Activated naive CD4-positive, alpha-beta T cell treated with anti-CD3 and anti-CD28 coated beads for 36 hours (primary cell): ENCODE measurements around the gene CBR1. TPM values are rescaled to one million over a fixed set of nuclear protein-coding genes. Genes with fewer than 3 reads are reported as not detected.
"Not testable (repeated sequence)": the region's sequence is repeated elsewhere in the genome, so short reads cannot be mapped to it uniquely, and the experiment has no call there.

Experiments
- CTCF ChIA-PET: fragments of 350-600 bp; sonication (Branson Sonifier 250); formaldehyde crosslinking; loops from one replicate; lab custom pipeline; 2021; ENCODE audit warnings: antibody characterized with exemption; lab: Charles Lee
- DNase-seq: peaks from one replicate; pipeline ENCODE4 v3.0.0-alpha.2; 2020
- H3K27ac Mint-ChIP-seq: one replicate; pipeline ENCODE4 v1.8.0; 2021; ENCODE audit warnings: mild to moderate bottlenecking, mixed read lengths
- H3K27me3 Mint-ChIP-seq: one replicate; pipeline ENCODE4 v1.8.0; 2021; ENCODE audit warnings: low read depth, mixed read lengths
- H3K36me3 Mint-ChIP-seq: one replicate; pipeline ENCODE4 v1.8.0; 2021; ENCODE audit warnings: low read depth, mixed read lengths
- H3K4me1 Mint-ChIP-seq: one replicate; pipeline ENCODE4 v1.8.0; 2021; ENCODE audit warnings: low read depth, mixed read lengths
- H3K4me3 Mint-ChIP-seq: one replicate; pipeline ENCODE4 v1.8.0; 2021; ENCODE audit warnings: mild to moderate bottlenecking, moderate library complexity, mixed read lengths
- H3K9me3 Mint-ChIP-seq: one replicate; pipeline ENCODE4 v1.8.0; 2021; ENCODE audit warnings: mixed read lengths
- intact Hi-C: fragments of 100-400 bp; cut with micrococcal nuclease; formaldehyde crosslinking; loops from one replicate; pipeline ENCODE4 v1.15.1; 2023
- total RNA-seq, 2 experiments: library from RNA; stranded (reverse); gene quantifications; one replicate each; pipeline ENCODE4 v1.2.3, GENCODE V29; 2021

Gene CBR1
- total RNA-seq, 2 experiments from 2014 or later = 27.7 to 30.4 TPM

DNA sequence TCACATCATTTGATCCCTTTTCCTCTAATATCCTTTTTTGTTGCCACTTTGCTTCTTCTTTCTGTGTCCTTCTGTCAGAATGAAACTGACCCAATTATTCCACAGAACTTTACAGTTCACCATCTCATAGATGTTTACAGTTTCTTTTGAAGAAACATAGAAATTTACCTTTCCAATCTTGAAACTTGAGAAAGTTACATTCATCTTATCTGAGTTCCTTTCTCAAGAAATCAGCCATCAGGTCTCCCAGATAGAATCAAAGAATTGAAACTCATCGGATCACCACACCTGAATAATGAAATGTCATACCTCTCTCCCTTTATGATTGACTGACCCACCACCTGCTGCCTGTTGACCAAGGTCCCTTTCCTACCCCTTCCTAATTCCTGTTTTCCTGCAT is 23.7 kb downstream of the CBR1 start:
- Mint-ChIP-seq H3K4me1 (no peaks in the 10 kb centered on the region), H3K27ac (no peak overlapping the region), H3K9me3 (peaks cover 8% of the 10 kb centered on the region), H3K36me3 (peaks cover 8% of the 10 kb centered on the region), H3K27me3 (peaks cover 3% of the 10 kb centered on the region), H3K4me3 (no peak overlapping the region)
- CTCF ChIA-PET = no interaction called here
- DNase-seq = no peak
- intact Hi-C loops = no loop called here

DNA sequence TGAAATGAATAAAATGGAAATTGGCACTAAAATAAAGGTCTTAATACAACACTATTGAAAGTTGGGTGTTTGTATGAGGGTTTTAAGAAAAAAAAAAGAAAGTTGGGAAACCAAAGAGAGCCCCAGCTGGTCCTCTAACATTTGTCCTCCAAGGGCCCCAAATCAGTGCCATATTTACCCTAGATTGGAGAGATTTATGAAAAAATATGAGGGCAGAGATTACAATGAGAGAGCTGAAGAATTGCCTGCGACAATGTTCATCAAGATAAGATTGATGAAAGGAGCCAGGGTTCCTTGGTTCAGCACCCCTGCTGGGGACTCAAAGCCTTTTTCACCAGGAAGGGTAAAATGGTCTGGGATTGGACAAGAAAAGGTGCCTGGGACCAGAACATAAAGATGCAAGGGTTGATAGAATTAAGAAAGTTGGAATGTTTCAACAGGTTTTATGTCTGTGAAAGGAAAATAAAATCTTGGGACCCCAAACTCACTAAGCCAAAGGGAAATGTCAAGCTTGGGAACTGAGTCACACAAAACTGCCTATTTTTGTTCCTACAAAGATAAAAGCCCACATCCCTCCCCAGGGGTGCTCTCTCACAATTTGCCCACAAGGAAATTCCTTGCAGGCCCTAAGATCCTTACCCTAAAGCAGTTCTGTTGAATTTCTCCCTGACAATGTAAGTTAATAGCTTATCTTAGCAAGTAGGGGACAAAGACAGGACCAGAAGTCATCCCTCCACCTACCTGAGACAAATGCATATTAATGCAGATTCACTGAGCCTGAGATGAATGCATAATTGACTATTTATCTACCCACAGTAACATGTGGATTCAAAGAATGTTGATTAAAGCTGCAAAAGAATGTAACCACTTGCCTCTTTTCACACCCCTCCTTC is 26.8 kb downstream of the CBR1 start:
- H3K27me3 Mint-ChIP-seq = peaks cover 3% of the 10 kb centered on the region
- CTCF ChIA-PET = interaction anchor here (0.6 to 1.6 kb wide), 5 partner anchors 16 to 1047 kb away, joined by 3 to 5 read pairs (median 4); no protein-coding TSS in a partner anchor
- H3K27ac Mint-ChIP-seq = no peak overlapping the region
- peaks cover 8% of the 10 kb centered on the region for H3K9me3 Mint-ChIP-seq
- no peak for DNase-seq
- H3K4me3 Mint-ChIP-seq = no peak overlapping the region
- H3K36me3 Mint-ChIP-seq = peaks cover 8% of the 10 kb centered on the region
- intact Hi-C loops = no loop called here
- peaks cover 3% of the 10 kb centered on the region for H3K4me1 Mint-ChIP-seq

GRCh38 chr21:36097427-36098181 is 27.8 kb downstream of the CBR1 start:
- no peak for DNase-seq
- intact Hi-C loops = no loop called here
- CTCF ChIA-PET = interaction anchor here (0.6 to 1.6 kb wide), 2 partner anchors 15 to 793 kb away, joined by 3 to 4 read pairs; no protein-coding TSS in a partner anchor
- Mint-ChIP-seq H3K4me3 (no peak overlapping the region), H3K27me3 (peaks cover 3% of the 10 kb centered on the region), H3K9me3 (peaks cover 8% of the 10 kb centered on the region), H3K36me3 (peaks cover 8% of the 10 kb centered on the region), H3K27ac (no peak overlapping the region), H3K4me1 (peaks cover 3% of the 10 kb centered on the region)

DNA sequence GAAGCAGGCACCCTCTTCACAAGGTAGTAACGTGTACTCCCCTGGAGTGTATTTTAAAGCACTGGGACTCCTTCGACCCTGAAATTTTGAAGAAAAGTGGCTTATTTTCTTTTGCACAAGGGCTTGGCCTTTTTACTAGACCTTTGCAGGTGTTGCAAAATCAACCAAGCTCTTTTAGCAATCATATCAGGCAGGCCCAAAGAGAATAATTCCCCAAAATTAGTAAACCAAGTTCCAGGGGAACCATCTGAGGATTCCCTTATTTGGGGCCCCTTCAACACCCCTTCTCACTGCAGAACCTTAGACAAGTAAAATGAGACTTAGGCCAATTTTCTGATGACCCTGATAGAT is 28.3 kb downstream of the CBR1 start:
- intact Hi-C loops = no loop called here
- H3K27ac Mint-ChIP-seq = no peak overlapping the region
- no peak for DNase-seq
- H3K4me3 Mint-ChIP-seq = no peak overlapping the region
- H3K9me3 Mint-ChIP-seq = peaks cover 8% of the 10 kb centered on the region
- CTCF ChIA-PET = interaction anchor here (1.4 kb wide), 1 partner anchor 14 kb away, joined by 3 read pairs; no protein-coding TSS in a partner anchor
- peaks cover 6% of the 10 kb centered on the region for H3K36me3 Mint-ChIP-seq
- peaks cover 3% of the 10 kb centered on the region for H3K4me1 Mint-ChIP-seq
- peaks cover 3% of the 10 kb centered on the region for H3K27me3 Mint-ChIP-seq

DNA sequence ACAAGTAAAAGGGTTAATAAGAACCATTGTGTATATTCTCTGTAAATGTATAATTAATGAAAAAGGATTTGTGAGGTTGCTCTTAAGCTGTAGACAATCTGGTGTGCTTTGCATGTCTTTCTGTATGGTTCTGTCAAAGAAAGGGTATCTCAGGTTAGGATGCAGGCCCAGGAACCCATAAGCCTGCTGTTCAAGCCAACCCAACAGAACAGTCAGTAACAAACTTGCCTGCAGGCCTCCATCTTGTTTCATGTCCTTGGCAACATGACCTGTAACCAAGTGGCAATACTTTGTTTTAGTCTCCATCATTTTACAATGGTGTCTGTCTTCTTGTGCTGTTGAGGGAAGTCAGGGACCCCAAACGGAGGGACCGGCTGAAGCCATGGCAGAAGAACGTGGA is 29.2 kb downstream of the CBR1 start:
- Mint-ChIP-seq H3K27me3 (peaks cover 2% of the 10 kb centered on the region), H3K4me3 (no peak overlapping the region), H3K27ac (no peak overlapping the region), H3K4me1 (peaks cover 5% of the 10 kb centered on the region), H3K9me3 (peaks cover 2% of the 10 kb centered on the region), H3K36me3 (no peaks in the 10 kb centered on the region)
- intact Hi-C loops = no loop called here
- DNase-seq = no peak
- CTCF ChIA-PET = interaction anchor here (1.4 kb wide), 1 partner anchor 14 kb away, joined by 3 read pairs; no protein-coding TSS in a partner anchor

GRCh38 chr21:36099695-36100211 is 29.9 kb downstream of the CBR1 start:
- intact Hi-C loops, CTCF ChIA-PET, H3K27me3 Mint-ChIP-seq, H3K27ac Mint-ChIP-seq, DNase-seq, H3K9me3 Mint-ChIP-seq, H3K4me3 Mint-ChIP-seq, H3K36me3 Mint-ChIP-seq: not testable (repeated sequence)
- peaks cover 13% of the 10 kb centered on the region for H3K4me1 Mint-ChIP-seq

- CTCF ChIA-PET = interaction anchor here (1.3 kb wide), 1 partner anchor 72 kb away, joined by 4 read pairs; no protein-coding TSS in a partner anchor
- intact Hi-C loops = no loop called here
- DNase-seq = no peak
- Mint-ChIP-seq H3K27me3 (peaks cover 20% of the 10 kb centered on the region), H3K36me3 (no peaks in the 10 kb centered on the region), H3K27ac (no peak overlapping the region), H3K4me1 (peaks cover 13% of the 10 kb centered on the region), H3K4me3 (no peak overlapping the region), H3K9me3 (no peaks in the 10 kb centered on the region)
Measured at GRCh38 chr21:36100971-36101641, 31.3 kb downstream of the CBR1 start.

GRCh38 chr21:36103434-36103833 is 33.6 kb downstream of the CBR1 start:
- Mint-ChIP-seq H3K4me1 (peaks cover 13% of the 10 kb centered on the region), H3K27me3 (peaks cover 20% of the 10 kb centered on the region), H3K4me3 (no peak overlapping the region), H3K9me3 (no peaks in the 10 kb centered on the region), H3K36me3 (no peaks in the 10 kb centered on the region), H3K27ac (no peak overlapping the region)
- CTCF ChIA-PET = interaction anchor here (0.6 to 3.2 kb wide), 2 partner anchors 9 to 39 kb away, joined by 3 to 12 read pairs; no protein-coding TSS in a partner anchor
- intact Hi-C loops = no loop called here
- no peak for DNase-seq

DNA sequence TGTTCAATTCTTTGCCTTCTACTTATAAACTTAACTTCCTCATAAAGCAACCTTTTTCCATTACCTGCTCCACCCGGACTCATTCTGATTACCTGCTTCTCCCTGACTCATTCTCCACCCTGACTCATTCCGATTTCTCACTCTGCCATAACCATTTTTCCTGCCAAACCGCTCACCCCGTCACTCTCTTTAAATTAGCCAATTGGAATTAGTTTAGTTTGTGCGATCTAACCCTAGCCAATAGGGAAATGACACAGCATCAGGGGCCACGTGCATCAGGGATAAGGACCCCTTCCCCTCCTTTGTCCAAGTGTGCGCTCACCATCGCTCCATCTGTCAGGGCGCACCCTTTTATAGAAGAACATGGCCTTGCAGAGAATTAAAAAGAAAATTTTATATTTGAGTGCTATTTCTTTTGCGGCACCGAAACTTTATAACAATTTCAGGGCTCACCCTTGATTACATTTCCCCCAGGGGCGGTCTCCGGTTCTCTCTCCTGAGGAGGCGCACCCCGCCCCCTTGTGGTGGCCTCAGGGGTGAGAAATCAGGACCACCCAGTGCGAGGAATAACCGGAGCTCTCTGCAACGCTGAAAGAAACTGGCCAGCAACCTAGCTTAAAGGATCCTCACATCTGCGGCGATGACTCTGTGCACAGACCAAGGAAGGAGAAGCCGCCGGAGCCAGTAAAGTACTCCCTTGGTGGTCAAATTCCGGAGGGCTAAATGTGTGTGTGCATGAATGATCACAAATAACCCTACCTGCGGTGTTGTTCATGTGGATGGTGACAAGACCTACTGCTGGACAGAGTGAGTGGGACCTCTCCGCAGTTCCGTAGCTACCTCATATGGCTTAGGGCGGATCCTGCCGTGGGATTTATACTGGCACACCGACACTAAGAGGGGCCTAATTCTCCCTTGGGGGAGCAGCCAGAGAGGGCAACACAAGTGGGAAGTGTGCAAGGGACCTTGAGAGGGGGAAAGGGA is 34.8 kb downstream of the CBR1 start:
- no peak overlapping the region for H3K27ac Mint-ChIP-seq
- intact Hi-C loops = no loop called here

DNA sequence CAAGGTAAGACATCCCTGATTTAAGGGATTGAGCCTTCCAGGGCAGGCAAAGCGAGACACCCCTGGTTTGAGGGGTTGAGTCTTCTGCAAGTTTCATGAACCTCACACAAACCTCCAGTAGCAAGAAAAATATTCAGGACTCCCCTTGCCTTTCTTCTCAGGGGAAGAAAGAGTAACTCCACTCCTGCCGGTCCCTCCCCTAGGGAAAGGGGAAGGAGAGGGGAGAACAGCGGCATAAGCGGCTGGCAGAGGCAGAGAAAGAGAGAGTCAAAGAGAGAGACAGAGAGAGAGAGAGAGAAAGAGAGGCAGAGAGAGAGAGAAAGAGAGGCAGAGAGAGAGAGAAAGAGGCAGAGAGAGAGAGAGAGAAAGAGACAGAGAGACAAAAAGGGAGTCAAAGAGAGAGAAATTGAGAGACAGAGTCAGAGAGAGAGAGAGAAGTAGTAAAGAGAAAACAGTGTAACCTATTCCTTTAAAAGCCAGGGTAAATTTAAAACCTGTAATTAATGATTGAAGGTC is 35.6 kb downstream of the CBR1 start:
- H3K4me3 Mint-ChIP-seq = peak overlapping the region; percentile 31
- intact Hi-C loops = no loop called here

More for the DNA sequence above, 34.8 kb downstream of the CBR1 start:
- peaks cover 20% of the 10 kb centered on the region for H3K27me3 Mint-ChIP-seq
- CTCF ChIA-PET = interaction anchor here (0.9 to 3.2 kb wide), 4 partner anchors 8 to 51 kb away, joined by 3 to 12 read pairs (median 6); partner anchors contain the start of gene SETD4
- no peaks in the 10 kb centered on the region for H3K36me3 Mint-ChIP-seq
- peaks cover 13% of the 10 kb centered on the region for H3K4me1 Mint-ChIP-seq
- H3K4me3 Mint-ChIP-seq = peak overlapping the region; percentile 31
- DNase-seq = peak; percentile 50
- no peaks in the 10 kb centered on the region for H3K9me3 Mint-ChIP-seq

More for the DNA sequence above, 35.6 kb downstream of the CBR1 start:
- DNase-seq = no peak
- CTCF ChIA-PET = interaction anchor here (0.9 to 3.2 kb wide), 4 partner anchors 7 to 52 kb away, joined by 3 to 12 read pairs (median 6); partner anchors contain the start of gene SETD4
- peaks cover 20% of the 10 kb centered on the region for H3K27me3 Mint-ChIP-seq
- H3K9me3 Mint-ChIP-seq = no peaks in the 10 kb centered on the region
- no peaks in the 10 kb centered on the region for H3K36me3 Mint-ChIP-seq
- H3K27ac Mint-ChIP-seq = no peak overlapping the region
- peaks cover 13% of the 10 kb centered on the region for H3K4me1 Mint-ChIP-seq
